GM20431 (cell line): Measurements from ENCODE around the gene UBAP2L.
"Not testable (repeated sequence)": the region's sequence is repeated elsewhere in the genome, so short reads cannot be mapped to it uniquely, and the experiment has no call there.

Source experiments
- in situ Hi-C: fragments of 300-500 bp; cut with MseI, MboI; formaldehyde crosslinking; loops from one replicate; pipeline ENCODE4 v1.15.0; 2020; ENCODE audit warnings: low sequenced_read_pairs; ENCODE audit not compliant: unreplicated experiment

UBAP2L gene

GRCh38 chr1:154239491-154239890 lies 18.7 kb downstream of the UBAP2L start:
- in situ Hi-C loops = no loop called here

DNA sequence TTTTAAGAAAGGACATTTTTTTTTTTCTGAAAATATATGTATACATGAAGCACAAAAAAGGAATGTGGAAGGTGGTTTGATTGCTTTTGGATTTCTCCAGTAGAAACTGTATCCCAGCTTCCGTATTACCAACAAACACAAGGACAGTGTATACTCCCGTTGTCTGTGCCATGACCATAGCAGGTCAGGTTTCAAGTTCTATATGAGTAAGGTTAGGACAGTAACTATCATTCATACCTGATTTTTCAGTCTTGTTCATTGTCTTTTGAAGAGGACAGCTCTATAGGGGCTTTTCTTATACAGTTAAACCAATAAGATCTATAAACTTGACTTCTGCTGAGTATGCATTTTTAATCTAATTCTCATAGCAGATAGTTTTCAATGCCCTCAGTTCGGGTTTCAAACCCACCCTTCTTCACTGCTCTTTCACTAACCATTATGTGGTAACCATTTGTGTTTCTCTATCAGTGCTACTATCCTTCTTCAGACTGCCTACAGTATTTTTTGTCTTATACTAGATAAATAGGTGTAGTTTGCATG lies 19.6 kb downstream of the UBAP2L start:
- in situ Hi-C loops = no loop called here

DNA sequence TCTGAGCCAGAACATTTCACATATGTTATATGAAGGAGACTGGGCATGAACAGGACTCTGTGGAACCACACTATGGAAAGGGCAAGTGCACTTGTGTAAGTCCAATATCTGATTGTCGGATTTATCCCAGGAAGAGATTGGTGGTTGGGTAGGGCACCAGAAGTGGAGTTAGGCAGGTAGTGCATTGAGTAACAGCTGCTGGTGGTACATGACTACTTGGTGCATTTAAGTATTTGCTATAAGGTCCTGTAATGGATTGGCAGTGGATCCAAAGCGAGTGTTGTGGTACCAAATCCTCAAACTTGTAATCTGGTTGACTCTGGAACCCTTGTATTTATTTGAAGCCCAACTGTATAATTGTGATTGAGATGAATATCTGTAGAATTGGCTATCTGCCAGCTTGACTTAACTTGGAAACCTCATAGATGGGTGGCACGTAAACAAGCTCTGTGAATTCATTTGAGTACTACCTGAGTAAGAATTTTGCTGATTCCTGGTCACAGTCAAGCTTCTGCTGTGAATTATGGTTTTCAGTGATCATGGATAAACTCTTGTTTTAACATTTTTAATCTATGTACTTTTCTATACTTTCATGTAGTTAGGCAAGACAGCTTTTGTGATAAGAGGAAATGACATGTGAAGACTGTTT lies 21.1 kb downstream of the UBAP2L start:
- in situ Hi-C loops = no loop called here

- in situ Hi-C loops = no loop called here
Measured at GRCh38 chr1:154253671-154254070, 32.9 kb downstream of the UBAP2L start.

DNA sequence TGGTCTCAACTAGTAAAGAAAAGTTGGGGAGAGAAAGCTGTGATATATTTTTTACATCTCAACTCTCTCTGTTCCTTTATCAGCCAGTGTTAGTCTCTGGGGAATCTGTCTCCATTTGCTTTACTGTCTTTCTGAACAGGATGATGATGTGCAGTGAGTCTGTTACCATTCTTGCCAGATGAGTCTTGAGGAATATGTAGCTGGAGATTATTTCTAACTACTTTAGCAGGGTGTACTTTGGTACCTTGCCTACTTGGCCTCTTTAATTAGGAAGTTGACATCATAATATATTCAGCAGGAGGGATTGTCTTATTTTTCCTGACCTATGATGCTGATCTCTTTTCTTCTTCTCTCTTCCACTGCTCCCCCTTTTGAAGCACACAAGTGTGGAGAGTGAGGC lies 35.9 kb downstream of the UBAP2L start:
- in situ Hi-C loops = no loop called here

DNA sequence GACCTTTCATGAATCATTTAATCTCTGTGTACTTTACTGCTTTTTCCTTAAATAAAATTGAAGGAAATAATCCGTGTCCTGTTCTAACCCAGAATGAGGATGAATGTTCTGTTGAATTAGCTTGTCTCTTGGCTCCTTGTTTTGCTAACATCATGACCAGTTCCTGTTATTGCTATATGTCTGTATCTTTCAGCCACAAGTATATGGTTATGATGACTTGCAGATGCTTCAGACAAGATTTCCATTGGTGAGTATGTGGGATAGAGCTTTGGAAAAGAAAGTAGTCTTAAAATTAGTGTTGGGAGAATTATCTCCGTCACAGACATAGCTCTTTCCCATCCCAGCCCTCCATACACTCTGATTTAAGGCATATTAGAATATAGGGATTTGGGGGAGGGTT lies 38.0 kb downstream of the UBAP2L start:
- in situ Hi-C loops = no loop called here

GRCh38 chr1:154260127-154260526 lies 39.4 kb downstream of the UBAP2L start:
- in situ Hi-C loops = no loop called here

GRCh38 chr1:154263465-154264332 lies 42.9 kb downstream of the UBAP2L start:
- in situ Hi-C loops = no loop called here

GRCh38 chr1:154264454-154264853 lies 43.7 kb downstream of the UBAP2L start:
- in situ Hi-C loops = no loop called here

DNA sequence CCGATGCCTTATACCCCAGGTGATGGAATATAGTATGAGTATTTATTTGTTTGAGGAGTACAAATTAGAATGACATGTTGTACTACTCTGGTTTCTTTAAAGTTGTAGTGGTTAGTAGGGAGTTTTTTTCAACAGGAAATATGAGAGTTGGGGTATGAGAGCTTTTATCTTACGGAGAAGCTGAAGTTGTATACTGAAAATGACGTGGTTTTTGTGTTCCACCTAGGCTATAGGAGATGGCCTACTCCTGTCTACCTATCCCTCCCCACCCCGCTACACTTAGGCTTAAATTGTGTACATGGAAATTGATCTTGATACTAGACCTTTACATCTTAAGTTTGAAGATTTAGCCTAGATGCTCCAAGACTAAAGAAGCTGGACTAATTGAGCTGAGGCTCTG lies 44.8 kb downstream of the UBAP2L start:
- in situ Hi-C loops = no loop called here

- in situ Hi-C loops = no loop called here
Measured at GRCh38 chr1:154270833-154271232, 50.1 kb downstream of the UBAP2L start.

DNA sequence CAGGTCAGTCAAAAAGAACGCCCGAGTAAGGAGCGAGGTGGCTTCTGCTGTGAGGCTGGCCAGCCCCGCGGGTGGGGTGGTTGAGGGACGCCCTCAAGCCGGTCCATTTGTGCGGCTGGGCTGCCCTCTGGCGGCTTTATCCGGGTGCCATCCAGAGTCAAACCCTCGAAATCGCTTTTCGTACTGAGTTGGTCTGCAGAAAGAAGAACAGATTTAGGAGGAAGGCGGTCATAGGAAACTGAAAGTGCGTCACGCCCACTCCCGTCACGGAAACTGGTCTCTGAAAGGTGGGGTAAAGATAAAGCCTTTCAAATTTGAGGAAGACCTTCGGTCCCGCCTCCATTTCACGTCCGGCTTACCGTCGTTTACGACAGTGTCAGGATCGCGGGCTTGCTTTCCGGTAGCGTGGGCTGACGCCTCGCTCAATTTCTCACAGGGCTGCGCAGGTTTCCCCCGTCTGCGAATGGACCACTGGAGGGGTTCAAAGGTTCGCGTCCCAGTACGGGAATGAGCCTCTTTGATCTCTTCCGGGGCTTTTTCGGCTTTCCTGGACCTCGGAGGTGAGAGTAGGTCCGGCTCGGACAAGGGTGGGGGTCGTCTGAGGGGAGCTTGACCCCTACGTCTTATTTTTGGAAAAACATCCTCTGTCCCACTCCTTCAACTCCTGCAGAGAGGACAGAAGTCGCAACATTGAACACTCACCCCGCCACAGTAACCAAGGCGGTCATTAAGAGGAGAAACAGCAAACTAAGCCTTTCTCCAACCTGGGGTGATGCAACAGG lies 51.7 kb downstream of the UBAP2L start, which contains the start of gene HAX1:
Gene HAX1, plus strand, starts transcription at position 413 of the 782 bp plus-strand sequence. Its CDS starts 95 bp downstream, at position 508.
- in situ Hi-C loops = no loop called here

DNA sequence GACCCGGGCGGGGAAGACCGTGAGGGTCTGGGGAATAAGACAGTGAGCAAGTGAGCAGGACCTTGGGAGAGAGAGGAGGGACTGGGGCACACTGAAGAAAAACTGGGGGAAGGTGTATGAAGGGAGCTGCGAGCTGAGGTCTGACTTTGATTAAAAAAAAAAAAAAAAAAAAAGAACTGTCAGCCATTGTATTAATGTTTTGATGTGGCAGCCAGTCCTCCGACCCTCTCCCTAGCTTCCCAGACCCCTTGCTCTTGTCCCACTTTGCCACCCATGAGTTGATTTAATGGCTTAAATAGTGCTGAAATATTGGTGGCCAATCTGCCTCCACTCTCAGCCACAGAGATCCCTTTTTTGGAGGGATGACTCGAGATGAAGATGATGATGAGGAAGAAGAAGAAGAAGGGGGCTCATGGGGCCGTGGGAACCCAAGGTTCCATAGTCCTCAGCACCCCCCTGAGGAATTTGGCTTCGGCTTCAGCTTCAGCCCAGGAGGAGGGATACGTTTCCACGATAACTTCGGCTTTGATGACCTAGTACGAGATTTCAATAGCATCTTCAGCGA lies 52.3 kb downstream of the UBAP2L start:
- in situ Hi-C loops = no loop called here

- in situ Hi-C loops = no loop called here
Measured at GRCh38 chr1:154276797-154277196, 56.0 kb downstream of the UBAP2L start.

DNA sequence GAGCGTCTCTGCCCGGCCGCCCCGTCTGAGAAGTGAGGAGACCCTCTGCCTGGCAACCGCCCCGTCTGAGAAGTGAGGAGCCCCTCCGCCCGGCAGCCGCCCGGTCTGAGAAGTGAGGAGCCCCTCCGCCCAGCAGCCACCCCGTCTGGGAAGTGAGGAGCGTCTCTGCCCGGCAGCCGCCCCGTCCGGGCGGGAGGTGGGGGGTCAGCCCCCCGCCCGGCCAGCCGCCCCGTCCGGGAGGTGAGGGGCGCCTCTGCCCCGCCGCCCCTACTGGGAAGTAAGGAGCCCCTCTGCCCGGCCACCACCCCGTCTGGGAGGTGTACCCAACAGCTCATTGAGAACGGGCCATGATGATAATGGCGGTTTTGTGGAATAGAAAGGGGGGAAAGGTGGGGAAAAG lies 66.8 kb downstream of the UBAP2L start:
- in situ Hi-C loops = not testable (repeated sequence)

DNA sequence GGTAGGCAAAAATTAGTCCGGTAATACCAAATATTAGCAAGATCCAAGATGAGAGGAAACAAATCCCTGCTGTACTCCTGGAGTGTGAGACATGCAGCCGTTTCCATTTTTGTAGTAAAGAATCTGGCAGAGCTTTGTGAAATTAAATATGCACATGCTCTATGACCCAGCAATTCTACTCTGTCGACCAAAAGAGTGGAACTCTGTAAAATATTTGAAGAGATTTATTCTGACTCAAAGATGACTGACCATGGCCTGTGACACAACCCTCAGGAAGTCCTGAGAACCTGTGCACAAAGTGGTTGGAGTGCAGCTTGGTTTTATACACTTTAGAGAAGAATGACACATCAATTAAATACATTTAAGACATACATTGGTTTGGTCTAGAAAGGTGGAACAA lies 67.9 kb downstream of the UBAP2L start:
- in situ Hi-C loops = no loop called here

GRCh38 chr1:154290921-154291320 lies 70.2 kb downstream of the UBAP2L start:
- in situ Hi-C loops = no loop called here

DNA sequence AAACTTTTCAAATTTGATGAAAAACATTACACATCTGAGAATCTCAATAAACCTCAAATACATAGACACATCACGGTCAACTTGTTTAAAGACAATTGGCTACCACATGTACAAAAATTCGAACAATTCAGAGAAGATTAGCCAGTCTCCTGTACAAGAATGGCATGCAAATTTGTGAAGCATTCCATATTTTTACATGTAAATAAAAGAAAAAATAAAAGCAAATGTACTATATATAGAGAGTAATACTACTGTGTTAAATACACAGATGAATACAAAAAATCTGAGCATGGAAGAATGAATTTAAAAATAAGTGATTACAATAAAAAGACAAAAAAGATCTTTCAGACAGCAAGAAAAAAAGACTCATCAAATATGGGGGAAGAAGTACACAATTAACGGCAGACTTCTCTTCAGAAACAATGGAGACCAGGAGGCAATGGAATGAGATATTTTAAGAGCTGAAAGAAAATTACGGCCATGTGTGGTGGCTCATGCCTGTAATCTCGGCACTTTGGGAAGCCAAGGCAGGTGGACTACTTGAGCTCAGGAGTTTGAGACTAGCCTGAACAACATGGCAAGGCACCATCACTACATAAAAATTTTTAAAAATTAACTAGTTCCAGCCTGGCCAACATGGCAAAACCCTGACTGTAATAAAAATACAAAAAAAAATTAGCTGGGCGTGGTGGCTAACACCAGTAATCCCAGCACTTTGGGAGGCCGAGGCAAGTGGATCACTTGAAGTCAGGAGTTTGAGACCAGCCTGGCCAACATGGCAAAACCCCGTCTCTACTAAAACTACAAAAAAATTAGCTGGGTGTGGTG lies 74.9 kb downstream of the UBAP2L start:
- in situ Hi-C loops = no loop called here

DNA sequence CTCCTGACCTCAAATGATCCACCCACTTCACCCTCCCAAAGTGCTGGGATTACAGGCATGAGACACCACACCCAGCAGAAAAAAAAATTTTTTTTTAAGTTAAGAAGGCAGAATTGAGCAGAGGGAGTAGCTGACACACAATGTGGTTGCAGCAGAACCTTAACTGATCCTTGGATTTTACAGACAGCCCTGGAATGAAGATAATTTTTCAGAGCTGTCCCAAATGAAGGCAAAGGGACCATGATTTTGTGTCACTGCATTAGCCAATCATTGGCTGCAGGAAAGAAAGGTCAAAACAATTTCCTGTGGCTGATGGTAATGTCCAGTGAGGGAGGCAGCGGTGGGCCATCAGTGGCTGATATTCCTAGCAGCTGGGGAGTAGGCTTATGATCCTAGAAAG lies 80.8 kb downstream of the UBAP2L start:
- in situ Hi-C loops = no loop called here
